ENCODE data around the gene CST6.

CST6 gene

GRCh38 chr11:66048547-66049323 lies 36.9 kb downstream of the CST6 start, which contains the start of gene GAL3ST3:
GAL3ST3 (minus strand) TSS chr11:66049161; CDS start chr11:66045415, 3,746 bp downstream.
- Histone ChIP-seq H2AFZ (ENCODE audit: low read length) (0 out of 2 replicates have a peak within 1 kb of the TSS, but pooled peaks have one; percentile 15), H3K4me2 (ENCODE audit: low read depth, low read length, poor library complexity, severe bottlenecking) (peak within 1 kb of the TSS; percentile 50), H3K79me2 (ENCODE audit: insufficient read depth, low read length) (peaks cover 16% of the 10 kb centered on the region), H3K4me3 (ENCODE audit: low read length, poor library complexity, severe bottlenecking) (peak within 1 kb of the TSS; percentile 34), H3F3A (ENCODE audit: low read depth) (no peaks in the 10 kb centered on the region), H3K9ac (ENCODE audit: low read depth, low read length, poor library complexity, severe bottlenecking) (no peak within 1 kb of the TSS), H4K20me1 (ENCODE audit: insufficient read depth, low read length, poor library complexity, severe bottlenecking) (peaks cover 14% of the 10 kb centered on the region), H3K27me3 (ENCODE audit: insufficient read depth, low read length, poor library complexity, severe bottlenecking) (no peaks in the 10 kb centered on the region), H3K36me3 (ENCODE audit: insufficient read depth, low read length) (no peaks in the 10 kb centered on the region), H3K9me2 (replicated peaks; ENCODE audit: low read depth, low read length) (no peaks in the 10 kb centered on the region), H3K4me1 (ENCODE audit: insufficient read depth, low read length, poor library complexity, severe bottlenecking) (peaks cover 25% of the 10 kb centered on the region), H3K9me3 (ENCODE audit: insufficient read depth, low read depth, low read length) (no peaks in the 10 kb centered on the region)
- TF ChIP-seq EZH2phosphoT487 (IDR thresholded peaks at IDR 0.05; ENCODE audit: borderline replicate concordance) (no peak), CTCF (conservative IDR thresholded peaks at IDR 0.05; ENCODE audit: low read length) (no peak)

- H3K79me2 ChIP-seq (ENCODE audit: insufficient read depth, low read length) = peaks cover 35% of the 10 kb centered on the region
- no peak overlapping the region for H2AFZ ChIP-seq (ENCODE audit: low read length)
- TF ChIP-seq CTCF (conservative IDR thresholded peaks at IDR 0.05; ENCODE audit: low read length) (no peak), EZH2phosphoT487 (IDR thresholded peaks at IDR 0.05; ENCODE audit: borderline replicate concordance) (no peak)
- peak overlapping the region; percentile 78 for H3K9ac ChIP-seq (ENCODE audit: low read depth, low read length, poor library complexity, severe bottlenecking)
- H3F3A ChIP-seq (ENCODE audit: low read depth) = no peaks in the 10 kb centered on the region
- no peaks in the 10 kb centered on the region for H3K27me3 ChIP-seq (ENCODE audit: insufficient read depth, low read length, poor library complexity, severe bottlenecking)
- H3K9me2 ChIP-seq (replicated peaks; ENCODE audit: low read depth, low read length) = no peaks in the 10 kb centered on the region
- no peaks in the 10 kb centered on the region for H3K9me3 ChIP-seq (ENCODE audit: insufficient read depth, low read depth, low read length)
- peaks cover 21% of the 10 kb centered on the region for H3K4me1 ChIP-seq (ENCODE audit: insufficient read depth, low read length, poor library complexity, severe bottlenecking)
- H4K20me1 ChIP-seq (ENCODE audit: insufficient read depth, low read length, poor library complexity, severe bottlenecking) = peaks cover 17% of the 10 kb centered on the region
- peaks cover 13% of the 10 kb centered on the region; the same call in 1 of the 2 replicates for H3K36me3 ChIP-seq (ENCODE audit: insufficient read depth, low read length)
- peak overlapping the region; percentile 79 for H3K4me2 ChIP-seq (ENCODE audit: low read depth, low read length, poor library complexity, severe bottlenecking)
- peak overlapping the region; percentile 100 for H3K4me3 ChIP-seq (ENCODE audit: low read length, poor library complexity, severe bottlenecking)
Measured at GRCh38 chr11:66050581-66051231, 38.9 kb downstream of the CST6 start.

- TF ChIP-seq CTCF (conservative IDR thresholded peaks at IDR 0.05; ENCODE audit: low read length) (no peak), EZH2phosphoT487 (IDR thresholded peaks at IDR 0.05; ENCODE audit: borderline replicate concordance) (no peak)
- peaks cover 21% of the 10 kb centered on the region for H3K4me1 ChIP-seq (ENCODE audit: insufficient read depth, low read length, poor library complexity, severe bottlenecking)
- H4K20me1 ChIP-seq (ENCODE audit: insufficient read depth, low read length, poor library complexity, severe bottlenecking) = peaks cover 17% of the 10 kb centered on the region
- H2AFZ ChIP-seq (ENCODE audit: low read length) = peak overlapping the region; percentile 87
- H3K9me2 ChIP-seq (replicated peaks; ENCODE audit: low read depth, low read length) = no peaks in the 10 kb centered on the region
- peaks cover 18% of the 10 kb centered on the region; the same call in 1 of the 2 replicates for H3K36me3 ChIP-seq (ENCODE audit: insufficient read depth, low read length)
- no peaks in the 10 kb centered on the region for H3K9me3 ChIP-seq (ENCODE audit: insufficient read depth, low read depth, low read length)
- H3F3A ChIP-seq (ENCODE audit: low read depth) = no peaks in the 10 kb centered on the region
- peaks cover 39% of the 10 kb centered on the region for H3K79me2 ChIP-seq (ENCODE audit: insufficient read depth, low read length)
- peak overlapping the region; percentile 79 for H3K4me2 ChIP-seq (ENCODE audit: low read depth, low read length, poor library complexity, severe bottlenecking)
- H3K27me3 ChIP-seq (ENCODE audit: insufficient read depth, low read length, poor library complexity, severe bottlenecking) = no peaks in the 10 kb centered on the region
- H3K9ac ChIP-seq (ENCODE audit: low read depth, low read length, poor library complexity, severe bottlenecking) = peak overlapping the region; percentile 78
- H3K4me3 ChIP-seq (ENCODE audit: low read length, poor library complexity, severe bottlenecking) = peak overlapping the region; percentile 100
Measured at GRCh38 chr11:66051371-66051765, 39.6 kb downstream of the CST6 start.
